Hepatocyte (in vitro differentiated cells): ENCODE measurements around the gene DHTKD1.

Experiments
- CTCF ChIP-seq: fragments of 200-600 bp; sonication (generic); IDR thresholded peaks from 2 replicates; pipeline ENCODE4 v1.5.1; 2016; ENCODE audit warnings: antibody characterized with exemption, mild to moderate bottlenecking; ENCODE audit not compliant: poor library complexity
- EZH2 ChIP-seq: fragments of 200-600 bp; sonication (generic); IDR thresholded peaks from 2 replicates; pipeline ENCODE4 v1.6.1; 2016; ENCODE audit warnings: antibody characterized with exemption, mild to moderate bottlenecking, borderline replicate concordance
- EZH2phosphoT487 ChIP-seq: fragments of 200-600 bp; sonication (generic); IDR thresholded peaks from one replicate; pipeline ENCODE4 v1.6.1; 2018; ENCODE audit warnings: antibody characterized with exemption, mild to moderate bottlenecking, low read depth, moderate library complexity; ENCODE audit not compliant: unreplicated experiment, severe bottlenecking

DNA sequence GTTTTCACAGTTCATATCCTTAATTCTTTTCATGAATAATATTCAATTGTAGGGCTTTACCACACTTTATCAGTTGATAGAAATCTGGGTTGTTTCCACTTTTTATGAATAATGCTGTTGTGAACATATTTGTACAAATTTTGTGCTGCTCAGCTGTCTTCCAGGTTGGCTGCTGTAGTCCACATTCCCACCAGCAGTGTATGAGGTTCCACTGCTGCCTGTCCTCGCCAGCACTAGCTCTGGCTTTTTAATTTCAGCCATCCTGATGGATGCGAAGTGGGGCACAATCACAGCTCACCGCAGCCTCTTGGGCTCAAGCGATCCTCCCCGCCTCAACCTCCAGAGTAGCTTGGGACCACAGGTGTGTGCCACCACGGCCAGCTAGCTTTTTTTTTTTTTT, 94.2 kb downstream of the DHTKD1 start:
- no peak for TF ChIP-seq CTCF
- no peak for TF ChIP-seq EZH2
- no peak for TF ChIP-seq EZH2phosphoT487
